RWPE1 (cell line): ENCODE measurements around the gene ZNF367.

Source experiments
- CTCF ChIA-PET: fragments of 350-600 bp; sonication (Branson Sonifier 250); formaldehyde crosslinking; extraction: SDS; loops from one replicate; lab custom pipeline; 2021; lab: Yijun Ruan, JAX
- POLR2A ChIA-PET: fragments of 400-600 bp; formaldehyde crosslinking; extraction: SDS; loops from one replicate; lab custom pipeline; 2020; ENCODE audit warnings: antibody characterized with exemption; ENCODE audit not compliant: low non-redundant PET; lab: Yijun Ruan, JAX
- DNase-seq: peaks from one replicate; pipeline ENCODE4 v3.0.0; 2012; ENCODE audit warnings: low spot score
- H3K27ac ChIP-seq: fragments of 450-650 bp; 2 replicates; pipeline ENCODE4 v1.5.1; 2017
- TF ChIP-seq, protein P1 (sequence below): fragments of 450-650 bp; conservative IDR thresholded peaks from 2 replicates; pipeline ENCODE4 v1.5.1; 2017; ENCODE audit warnings: low read depth, mild to moderate bottlenecking

The ZNF367 gene

DNA sequence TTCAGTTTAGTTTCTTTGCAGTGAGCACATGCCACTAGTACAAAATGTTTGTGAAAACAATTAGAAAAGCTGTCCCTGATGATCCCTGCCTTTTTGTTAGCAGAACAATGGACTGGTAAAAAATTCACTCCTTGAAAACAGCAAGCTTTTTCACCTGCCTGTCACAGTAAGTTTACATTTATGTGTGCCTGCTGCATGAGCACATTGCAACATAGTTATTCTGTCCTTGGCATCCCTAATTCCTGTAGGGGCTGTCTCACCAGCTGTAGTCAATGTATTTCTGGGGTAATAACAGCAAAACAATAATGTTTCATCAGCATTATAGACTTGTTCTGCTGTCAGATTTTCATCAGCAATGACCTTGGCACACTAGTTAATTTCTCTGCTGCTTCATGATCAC is 11.6 kb upstream of the ZNF367 start:
- DNase-seq, result no peak
- ChIA-PET CTCF (no interaction called here), POLR2A (no interaction called here)
- H3K27ac ChIP-seq, result no peak overlapping the region
- TF ChIP-seq, protein P1, sequence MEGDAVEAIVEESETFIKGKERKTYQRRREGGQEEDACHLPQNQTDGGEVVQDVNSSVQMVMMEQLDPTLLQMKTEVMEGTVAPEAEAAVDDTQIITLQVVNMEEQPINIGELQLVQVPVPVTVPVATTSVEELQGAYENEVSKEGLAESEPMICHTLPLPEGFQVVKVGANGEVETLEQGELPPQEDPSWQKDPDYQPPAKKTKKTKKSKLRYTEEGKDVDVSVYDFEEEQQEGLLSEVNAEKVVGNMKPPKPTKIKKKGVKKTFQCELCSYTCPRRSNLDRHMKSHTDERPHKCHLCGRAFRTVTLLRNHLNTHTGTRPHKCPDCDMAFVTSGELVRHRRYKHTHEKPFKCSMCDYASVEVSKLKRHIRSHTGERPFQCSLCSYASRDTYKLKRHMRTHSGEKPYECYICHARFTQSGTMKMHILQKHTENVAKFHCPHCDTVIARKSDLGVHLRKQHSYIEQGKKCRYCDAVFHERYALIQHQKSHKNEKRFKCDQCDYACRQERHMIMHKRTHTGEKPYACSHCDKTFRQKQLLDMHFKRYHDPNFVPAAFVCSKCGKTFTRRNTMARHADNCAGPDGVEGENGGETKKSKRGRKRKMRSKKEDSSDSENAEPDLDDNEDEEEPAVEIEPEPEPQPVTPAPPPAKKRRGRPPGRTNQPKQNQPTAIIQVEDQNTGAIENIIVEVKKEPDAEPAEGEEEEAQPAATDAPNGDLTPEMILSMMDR, result no peak

GRCh38 chr9:96425500-96426169 is 7.5 kb upstream of the ZNF367 start:
- ChIA-PET CTCF (interaction anchor here (0.5 kb wide), 1 partner anchor 511 kb away, joined by 3 read pairs; no protein-coding TSS in a partner anchor), POLR2A (no interaction called here)
- H3K27ac ChIP-seq, result no peak overlapping the region
- no peak for DNase-seq
- TF ChIP-seq, protein P1, result no peak

DNA sequence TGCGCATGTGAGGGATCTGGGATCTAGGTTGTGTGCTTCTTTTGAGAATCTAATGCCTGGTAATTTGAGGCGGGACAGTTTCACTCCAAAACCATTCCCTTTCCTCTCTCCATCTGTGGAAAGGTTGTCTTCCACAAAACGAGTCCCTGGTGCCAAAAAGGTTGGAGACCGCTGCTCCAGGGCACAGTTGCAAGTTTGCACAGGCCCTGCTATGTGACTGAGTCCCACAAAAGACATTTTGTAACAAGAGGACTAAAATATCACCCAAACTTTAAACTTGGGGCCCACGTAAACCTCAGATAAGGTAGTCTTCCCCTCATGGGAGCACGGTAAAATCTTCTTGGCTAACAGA is 5.8 kb upstream of the ZNF367 start:
- POLR2A ChIA-PET, result no interaction called here
- peak overlapping the region; percentile 77 for H3K27ac ChIP-seq
- DNase-seq, result peak; percentile 24
- TF ChIP-seq, protein P1, result no peak
- CTCF ChIA-PET, result interaction anchor here (0.7 to 1.0 kb wide), 2 partner anchors 27 to 209 kb away, joined by 3 read pairs; no protein-coding TSS in a partner anchor

DNA sequence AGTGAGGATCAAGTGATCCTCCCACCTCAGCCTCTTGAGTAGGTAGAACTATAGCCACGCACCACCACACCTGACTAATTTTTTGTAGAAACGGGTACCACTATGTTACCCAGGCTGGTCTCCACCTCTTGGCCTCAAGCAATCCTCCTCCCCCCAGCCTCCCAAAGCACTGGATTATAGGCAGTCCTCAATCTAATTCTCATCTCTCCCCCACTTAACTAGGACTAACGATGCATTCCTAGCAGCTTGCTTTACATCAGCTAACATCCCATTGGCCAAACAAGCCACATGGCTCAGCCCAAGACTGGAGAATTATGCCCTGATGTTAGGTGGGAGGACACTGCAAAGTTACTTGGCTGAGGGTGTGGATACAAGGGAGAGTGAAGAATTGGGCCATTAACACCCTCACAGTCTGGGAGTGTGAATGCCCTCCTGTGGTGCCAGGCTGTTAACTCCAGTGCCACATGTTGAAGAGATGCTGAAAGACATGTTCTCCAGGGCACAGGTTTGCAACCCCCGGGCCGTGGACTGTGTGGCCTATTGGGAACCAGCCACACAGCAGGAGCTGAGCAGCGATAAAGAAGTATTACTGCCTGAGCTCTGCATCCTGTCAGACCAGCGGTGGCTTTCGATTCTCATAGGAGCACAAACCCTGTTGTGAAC is 5.3 kb upstream of the ZNF367 start:
- ChIA-PET POLR2A (no interaction called here), CTCF (interaction anchor here (0.7 to 1.0 kb wide), 2 partner anchors 27 to 209 kb away, joined by 3 read pairs; no protein-coding TSS in a partner anchor)
- H3K27ac ChIP-seq, result peak overlapping the region; percentile 77
- TF ChIP-seq, protein P1, result no peak
- DNase-seq, result no peak

DNA sequence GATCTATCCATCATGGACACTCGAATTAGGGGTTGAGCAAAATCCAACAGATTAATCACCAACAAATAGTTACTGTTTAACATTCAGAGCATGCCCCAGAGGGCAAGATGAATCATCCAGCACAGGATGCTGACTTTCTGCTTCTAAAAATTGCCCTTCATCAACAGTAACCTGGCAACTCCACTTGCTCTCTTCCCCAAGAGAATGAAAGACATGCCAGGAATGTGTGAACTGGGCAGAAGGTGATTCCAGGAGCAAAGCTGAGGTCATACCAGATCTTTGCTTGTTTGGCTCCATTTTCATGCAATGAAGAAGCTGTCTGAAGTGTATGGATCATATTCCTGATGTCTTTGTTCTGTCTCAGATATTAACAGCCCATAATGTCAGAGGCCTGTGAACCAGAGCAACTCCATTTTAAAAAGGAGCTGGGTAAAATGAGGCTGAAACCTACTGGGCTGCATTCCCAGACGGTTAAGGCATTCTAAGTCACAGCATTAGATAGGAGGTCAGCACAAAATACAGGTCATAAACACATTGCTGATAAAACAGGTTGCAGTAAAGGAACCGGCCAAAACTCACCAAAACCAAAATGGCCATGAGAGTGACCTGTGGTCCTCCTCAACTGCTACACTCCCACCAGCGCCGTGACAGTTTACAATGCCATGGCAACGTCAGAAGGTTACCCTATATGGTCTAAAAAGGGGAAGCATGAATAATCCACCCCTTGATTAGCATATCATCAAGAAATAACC is 2.5 kb upstream of the ZNF367 start:
- ChIA-PET POLR2A (interaction anchor here (0.8 kb wide), 1 partner anchor 235 kb away, joined by 3 read pairs; the partner anchor contains the start of gene PRXL2C), CTCF (interaction anchor here (1.1 kb wide), 1 partner anchor 93 kb away, joined by 4 read pairs; no protein-coding TSS in a partner anchor)
- peak; percentile 93 for DNase-seq
- TF ChIP-seq, protein P1, result no peak
- peak overlapping the region; percentile 68 for H3K27ac ChIP-seq

DNA sequence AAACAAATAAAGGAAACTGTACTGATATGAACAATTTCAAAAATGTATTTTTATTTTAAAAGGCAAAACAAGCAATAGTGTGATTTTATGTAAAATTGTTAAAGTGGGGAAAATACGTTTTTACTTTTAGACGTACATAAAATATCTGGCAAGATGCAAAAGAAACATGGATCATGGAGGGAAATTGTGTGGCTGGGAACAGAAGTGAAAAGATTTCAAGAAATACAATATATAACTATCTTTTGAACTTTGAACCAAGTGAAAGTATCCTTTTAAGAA is 1.5 kb upstream of the ZNF367 start:
- ChIA-PET POLR2A (interaction anchor here (0.5 kb wide), 1 partner anchor 804 kb away, joined by 3 read pairs; no protein-coding TSS in a partner anchor), CTCF (interaction anchor here (0.5 kb wide), 1 partner anchor 203 kb away, joined by 4 read pairs; no protein-coding TSS in a partner anchor)
- no peak for DNase-seq
- H3K27ac ChIP-seq, result peak overlapping the region; percentile 98
- TF ChIP-seq, protein P1, result no peak
